Stimulated activated CD8-positive, alpha-beta memory T cell treated with anti-CD3 and anti-CD28 coated beads, Interleukin-12 subunit alpha, Interleukin-12 subunit beta, amount 100 ng/mL, for 24 hours (primary cell): ENCODE results near the gene EMC10.
"Not testable (repeated sequence)": the region's sequence is repeated elsewhere in the genome, so short reads cannot be mapped to it uniquely, and the experiment has no call there.

Source experiments
- DNase-seq: peaks from one replicate; pipeline ENCODE4 v3.0.0-alpha.2; 2020; ENCODE audit errors: extremely low read depth

Gene EMC10

GRCh38 chr19:50450369-50451222, 25.7 kb upstream of the EMC10 start:
- DNase-seq, result no peak

- DNase-seq, result no peak
Measured at GRCh38 chr19:50451223-50451534, 25.1 kb upstream of the EMC10 start.

GRCh38 chr19:50453243-50453642, 23.1 kb upstream of the EMC10 start:
- no peak for DNase-seq

GRCh38 chr19:50455992-50456391, 20.3 kb upstream of the EMC10 start:
- DNase-seq, result no peak

GRCh38 chr19:50457300-50457699, 19.0 kb upstream of the EMC10 start:
- DNase-seq, result no peak

- DNase-seq, result no peak
Measured at GRCh38 chr19:50458396-50459066, 17.8 kb upstream of the EMC10 start.

- no peak for DNase-seq
Measured at GRCh38 chr19:50459067-50459456, 17.2 kb upstream of the EMC10 start.

GRCh38 chr19:50459638-50460037, 16.7 kb upstream of the EMC10 start:
- no peak for DNase-seq

- DNase-seq, result no peak
Measured at GRCh38 chr19:50460161-50460765, 16.0 kb upstream of the EMC10 start.

- no peak for DNase-seq
Measured at GRCh38 chr19:50461066-50461875, 15.0 kb upstream of the EMC10 start.

GRCh38 chr19:50462970-50463369, 13.3 kb upstream of the EMC10 start:
- DNase-seq, result no peak

GRCh38 chr19:50464348-50464747, 12.0 kb upstream of the EMC10 start:
- no peak for DNase-seq

GRCh38 chr19:50465000-50465399, 11.3 kb upstream of the EMC10 start:
- no peak for DNase-seq

GRCh38 chr19:50465986-50466705, 10.2 kb upstream of the EMC10 start:
- DNase-seq, result no peak

- no peak for DNase-seq
Measured at GRCh38 chr19:50466706-50467039, 9.6 kb upstream of the EMC10 start.

GRCh38 chr19:50467566-50467965, 8.7 kb upstream of the EMC10 start:
- no peak for DNase-seq

GRCh38 chr19:50468818-50469217, 7.5 kb upstream of the EMC10 start:
- DNase-seq, result no peak

- DNase-seq, result not testable (repeated sequence)
Measured at GRCh38 chr19:50473336-50473735, 3.0 kb upstream of the EMC10 start.

- DNase-seq, result no peak
Measured at GRCh38 chr19:50475101-50475568, 1.2 kb upstream of the EMC10 start.

- no peak for DNase-seq
Measured at GRCh38 chr19:50475736-50476223, 527 bp upstream of the EMC10 start.

- DNase-seq, result no peak
Measured at GRCh38 chr19:50476907-50477238, 566 bp downstream of the EMC10 start.
